ENCODE measurements around the gene CYB5R3.
"Not testable (repeated sequence)": the region's sequence is repeated elsewhere in the genome, so short reads cannot be mapped to it uniquely, and the experiment has no call there.

Gene CYB5R3

GRCh38 chr22:42677936-42678335 is 28.7 kb upstream of the CYB5R3 start:
- not testable (repeated sequence) for DNase-seq

- no peak for DNase-seq
Measured at GRCh38 chr22:42676059-42676607, 26.9 kb upstream of the CYB5R3 start.

- peak; percentile 21 to 74 for DNase-seq
Measured at GRCh38 chr22:42673898-42674401, 24.8 kb upstream of the CYB5R3 start.

- DNase-seq, result not testable (repeated sequence)
Measured at GRCh38 chr22:42673071-42673470, 23.9 kb upstream of the CYB5R3 start.

GRCh38 chr22:42670921-42671709 is 21.9 kb upstream of the CYB5R3 start:
- no peak for DNase-seq

- no peak for DNase-seq
Measured at GRCh38 chr22:42670046-42670445, 20.9 kb upstream of the CYB5R3 start.

- not testable (repeated sequence) for DNase-seq
Measured at GRCh38 chr22:42666393-42666792, 17.2 kb upstream of the CYB5R3 start.

- no peak for DNase-seq
Measured at GRCh38 chr22:42664976-42665831, 16.0 kb upstream of the CYB5R3 start.

- peak; percentile 22 to 69 for DNase-seq
Measured at GRCh38 chr22:42661985-42662831, 13.0 kb upstream of the CYB5R3 start.

GRCh38 chr22:42656578-42656977 is 7.4 kb upstream of the CYB5R3 start:
- DNase-seq, result no peak

GRCh38 chr22:42655693-42656092 is 6.5 kb upstream of the CYB5R3 start:
- no peak for DNase-seq

- DNase-seq, result no peak
Measured at GRCh38 chr22:42654436-42655073, 5.4 kb upstream of the CYB5R3 start.

GRCh38 chr22:42653999-42654398 is 4.8 kb upstream of the CYB5R3 start:
- DNase-seq, result no peak

GRCh38 chr22:42651134-42651533 is 1.9 kb upstream of the CYB5R3 start:
- no peak for DNase-seq

- no peak for DNase-seq
Measured at GRCh38 chr22:42648368-42649245, 585 bp downstream of the CYB5R3 start.

- peak in 1 of 2 experiments; percentile 22 for DNase-seq
Measured at GRCh38 chr22:42648017-42648367, 1.2 kb downstream of the CYB5R3 start.

- DNase-seq, result peak in 1 of 2 experiments; percentile 37
Measured at GRCh38 chr22:42646569-42647525, 2.3 kb downstream of the CYB5R3 start.

GRCh38 chr22:42645938-42646568 is 3.1 kb downstream of the CYB5R3 start:
- DNase-seq, result no peak

- no peak for DNase-seq
Measured at GRCh38 chr22:42645341-42645937, 3.8 kb downstream of the CYB5R3 start.
